GM23338 (cell line): ENCODE data around the gene SETD1A. TPM values are rescaled to one million over a fixed set of nuclear protein-coding genes. Genes with fewer than 3 reads are reported as not detected.

Experiments
- ATAC-seq: fragments of 200-7000 bp; cut with Tn5 transposase; 3 replicates; pipeline ENCODE4 v1.9.1; 2020
- DNase-seq: peaks from one replicate; pipeline ENCODE4 v3.0.0-alpha.2; 2015; ENCODE audit warnings: low spot score
- H2AFZ ChIP-seq: fragments of 200-600 bp; sonication (generic); 2 replicates; pipeline ENCODE4 v1.8.0; 2016; ENCODE audit warnings: antibody characterized with exemption, mild to moderate bottlenecking, moderate library complexity
- H3F3A ChIP-seq: fragments of 200-600 bp; sonication (generic); replicated peaks from 2 replicates; pipeline ENCODE4 v1.8.0; 2017; ENCODE audit warnings: antibody characterized with exemption, mixed run types, low read depth
- H3K27ac ChIP-seq: fragments of 200-600 bp; sonication (generic); 2 replicates; pipeline ENCODE4 v1.6.1; 2016; ENCODE audit warnings: low read depth
- H3K27me3 ChIP-seq: fragments of 200-600 bp; sonication (generic); 2 replicates; pipeline ENCODE4 v1.8.0; 2016; ENCODE audit warnings: mild to moderate bottlenecking, mixed run types, moderate library complexity; ENCODE audit not compliant: insufficient read depth
- H3K36me3 ChIP-seq: fragments of 200-600 bp; sonication (generic); 2 replicates; pipeline ENCODE4 v1.8.0; 2016; ENCODE audit warnings: mild to moderate bottlenecking; ENCODE audit not compliant: insufficient read depth
- H3K4me1 ChIP-seq: fragments of 200-600 bp; sonication (generic); 2 replicates; pipeline ENCODE4 v1.8.0; 2016; ENCODE audit warnings: mild to moderate bottlenecking, moderate library complexity; ENCODE audit not compliant: insufficient read depth
- H3K4me2 ChIP-seq: fragments of 200-600 bp; sonication (generic); 2 replicates; pipeline ENCODE4 v1.7.1; 2017; ENCODE audit warnings: mixed run types
- H3K4me3 ChIP-seq: fragments of 200-600 bp; sonication (generic); 2 replicates; pipeline ENCODE4 v1.6.1; 2016; ENCODE audit warnings: mixed run types
- H3K79me2 ChIP-seq: fragments of 200-600 bp; sonication (generic); replicated peaks from 2 replicates; pipeline ENCODE4 v1.8.0; 2017; ENCODE audit warnings: mild to moderate bottlenecking; ENCODE audit not compliant: insufficient read depth
- H3K9me2 ChIP-seq: fragments of 200-600 bp; sonication (generic); 2 replicates; pipeline ENCODE4 v1.8.0; 2017; ENCODE audit not compliant: insufficient read depth
- H4K20me1 ChIP-seq: fragments of 200-600 bp; sonication (generic); replicated peaks from 2 replicates; pipeline ENCODE4 v1.8.0; 2017; ENCODE audit warnings: mild to moderate bottlenecking; ENCODE audit not compliant: insufficient read depth
- H3K27ac Mint-ChIP-seq: 2 replicates; pipeline ENCODE4 v1.8.0; 2020; ENCODE audit warnings: inconsistent platforms, mild to moderate bottlenecking, moderate library complexity, mixed read lengths
- H3K27me3 Mint-ChIP-seq: 3 replicates; pipeline ENCODE4 v1.8.0; 2022; ENCODE audit warnings: low read depth, mild to moderate bottlenecking, moderate library complexity, mixed read lengths, inconsistent platforms; ENCODE audit not compliant: insufficient read depth, poor library complexity
- H3K36me3 Mint-ChIP-seq: 3 replicates; pipeline ENCODE4 v1.8.0; 2021; ENCODE audit warnings: low read depth, mild to moderate bottlenecking, inconsistent platforms, moderate library complexity, mixed read lengths
- H3K4me1 Mint-ChIP-seq: 3 replicates; pipeline ENCODE4 v1.8.0; 2020; ENCODE audit warnings: mild to moderate bottlenecking, inconsistent platforms, mixed read lengths
- H3K4me3 Mint-ChIP-seq: 3 replicates; pipeline ENCODE4 v1.8.0; 2021; ENCODE audit warnings: moderate library complexity, mild to moderate bottlenecking, inconsistent platforms, mixed read lengths
- H3K9me3 Mint-ChIP-seq: 3 replicates; pipeline ENCODE4 v1.8.0; 2020; ENCODE audit warnings: moderate library complexity, mild to moderate bottlenecking, inconsistent platforms, mixed read lengths
- CREB1 ChIP-seq: fragments of 250-450 bp; sonication (Bioruptor Pico); IDR thresholded peaks from 2 replicates; pipeline ENCODE4 v1.5.0; 2020; ENCODE audit warnings: low read depth, mild to moderate bottlenecking, moderate library complexity
- CTCF ChIP-seq, 2 experiments: fragments of 200-600 bp in 1 of 2; sonication (generic) in 1 of 2; conservative IDR thresholded peaks; 2 replicates each; pipeline versions ENCODE4 v1.5.1 to v1.6.1; 2016 to 2017; ENCODE audit warnings: antibody characterized with exemption in 2 of 2, low read depth in 2 of 2, mild to moderate bottlenecking in 2 of 2, moderate library complexity in 1 of 2
- EZH2 ChIP-seq: fragments of 200-600 bp; sonication (generic); IDR thresholded peaks from one replicate; pipeline ENCODE4 v1.8.0; 2017; ENCODE audit warnings: antibody characterized with exemption, mild to moderate bottlenecking, low read depth; ENCODE audit not compliant: unreplicated experiment
- EZH2phosphoT487 ChIP-seq: fragments of 200-600 bp; sonication (generic); IDR thresholded peaks from one replicate; pipeline ENCODE4 v1.8.1; 2018; ENCODE audit warnings: antibody characterized with exemption; ENCODE audit not compliant: unreplicated experiment
- JUNB ChIP-seq: IDR thresholded peaks from one replicate; pipeline ENCODE4 v1.6.1; 2016; ENCODE audit warnings: antibody characterized with exemption; ENCODE audit not compliant: unreplicated experiment
- NANOG ChIP-seq: IDR thresholded peaks from 2 replicates; pipeline ENCODE4 v1.6.1; 2016; ENCODE audit warnings: antibody characterized with exemption, borderline replicate concordance
- POLR2AphosphoS5 ChIP-seq: IDR thresholded peaks from 2 replicates; pipeline ENCODE4 v1.6.1; 2016; ENCODE audit warnings: antibody characterized with exemption, low read depth
- STAT1 ChIP-seq: IDR thresholded peaks from one replicate; pipeline ENCODE4 v1.6.1; 2016; ENCODE audit warnings: antibody characterized with exemption; ENCODE audit not compliant: unreplicated experiment
- ZNF114 ChIP-seq: fragments of 250-450 bp; sonication (Bioruptor Pico); IDR thresholded peaks from 2 replicates; pipeline ENCODE4 v1.5.0; 2020; ENCODE audit warnings: mild to moderate bottlenecking, moderate library complexity
- ZNF331 ChIP-seq: fragments of 250-450 bp; sonication (Bioruptor Pico); IDR thresholded peaks from 2 replicates; pipeline ENCODE4 v1.5.0; 2020; ENCODE audit warnings: low read depth, mild to moderate bottlenecking, moderate library complexity
- ZNF462 ChIP-seq: fragments of 250-450 bp; sonication (Bioruptor Pico); IDR thresholded peaks from 2 replicates; pipeline ENCODE4 v1.5.0; 2020; ENCODE audit warnings: mild to moderate bottlenecking, moderate library complexity
- polyA plus RNA-seq: library from polyadenylated mRNA; unstranded; fragments of >200 nt; fragmentation: Nextera tagmentation; extraction: Ambion mirVana; gene quantifications from 2 replicates; pipeline ENCODE4 v1.2.1, GENCODE V29; 2016
- total RNA-seq: library from RNA; depleted of rRNA; stranded (reverse); fragments of >200 nt; shearing (Covaris generic); gene quantifications from 2 replicates; pipeline ENCODE4 v1.2.3, GENCODE V29; 2014
- TF ChIP-seq, protein P1 (sequence below): IDR thresholded peaks from one replicate; pipeline ENCODE4 v1.6.1; 2018; ENCODE audit warnings: antibody characterized with exemption; ENCODE audit not compliant: unreplicated experiment
- TF ChIP-seq, protein P2 (sequence below): IDR thresholded peaks from 2 replicates; pipeline ENCODE4 v1.6.1; 2016; ENCODE audit warnings: antibody characterized with exemption

SETD1A gene
- total and polyA plus RNA-seq, 2 experiments from 2014 or later: 10.8 to 21.9 TPM

- Histone ChIP-seq H4K20me1 (no peaks in the 10 kb centered on the region; the same call in none of the 2 replicates), H3K4me1 (no peaks in the 10 kb centered on the region), H3K79me2 (no peaks in the 10 kb centered on the region), H3K9me2 (no peaks in the 10 kb centered on the region), H3K4me2 (no peak overlapping the region), H3F3A (no peaks in the 10 kb centered on the region), H3K27me3 (no peaks in the 10 kb centered on the region), H3K36me3 (peaks cover 46% of the 10 kb centered on the region), H3K27ac (no peak overlapping the region), H2AFZ (no peak overlapping the region), H3K4me3 (no peak overlapping the region)
- ATAC-seq: no peak
- H3K4me3 Mint-ChIP-seq: no peak overlapping the region
- no peaks in the 10 kb centered on the region; the same call in 2 of the 3 replicates for H3K4me1 Mint-ChIP-seq
- DNase-seq: no peak
- no peak overlapping the region for H3K27ac Mint-ChIP-seq
- peaks cover 12% of the 10 kb centered on the region for H3K27me3 Mint-ChIP-seq
- no peak for TF ChIP-seq ZNF114
- TF ChIP-seq EZH2: no peak
- TF ChIP-seq POLR2AphosphoS5: no peak
- TF ChIP-seq EZH2phosphoT487: no peak
- TF ChIP-seq JUNB: no peak
- TF ChIP-seq NANOG: no peak
- TF ChIP-seq CTCF (conservative IDR thresholded peaks at IDR 0.05; ENCODE audit: low read depth in 2 of 2): no peak
- no peak for TF ChIP-seq ZNF462 (CRISPR knock-in tag)
- TF ChIP-seq STAT1: no peak
- TF ChIP-seq, protein P1, sequence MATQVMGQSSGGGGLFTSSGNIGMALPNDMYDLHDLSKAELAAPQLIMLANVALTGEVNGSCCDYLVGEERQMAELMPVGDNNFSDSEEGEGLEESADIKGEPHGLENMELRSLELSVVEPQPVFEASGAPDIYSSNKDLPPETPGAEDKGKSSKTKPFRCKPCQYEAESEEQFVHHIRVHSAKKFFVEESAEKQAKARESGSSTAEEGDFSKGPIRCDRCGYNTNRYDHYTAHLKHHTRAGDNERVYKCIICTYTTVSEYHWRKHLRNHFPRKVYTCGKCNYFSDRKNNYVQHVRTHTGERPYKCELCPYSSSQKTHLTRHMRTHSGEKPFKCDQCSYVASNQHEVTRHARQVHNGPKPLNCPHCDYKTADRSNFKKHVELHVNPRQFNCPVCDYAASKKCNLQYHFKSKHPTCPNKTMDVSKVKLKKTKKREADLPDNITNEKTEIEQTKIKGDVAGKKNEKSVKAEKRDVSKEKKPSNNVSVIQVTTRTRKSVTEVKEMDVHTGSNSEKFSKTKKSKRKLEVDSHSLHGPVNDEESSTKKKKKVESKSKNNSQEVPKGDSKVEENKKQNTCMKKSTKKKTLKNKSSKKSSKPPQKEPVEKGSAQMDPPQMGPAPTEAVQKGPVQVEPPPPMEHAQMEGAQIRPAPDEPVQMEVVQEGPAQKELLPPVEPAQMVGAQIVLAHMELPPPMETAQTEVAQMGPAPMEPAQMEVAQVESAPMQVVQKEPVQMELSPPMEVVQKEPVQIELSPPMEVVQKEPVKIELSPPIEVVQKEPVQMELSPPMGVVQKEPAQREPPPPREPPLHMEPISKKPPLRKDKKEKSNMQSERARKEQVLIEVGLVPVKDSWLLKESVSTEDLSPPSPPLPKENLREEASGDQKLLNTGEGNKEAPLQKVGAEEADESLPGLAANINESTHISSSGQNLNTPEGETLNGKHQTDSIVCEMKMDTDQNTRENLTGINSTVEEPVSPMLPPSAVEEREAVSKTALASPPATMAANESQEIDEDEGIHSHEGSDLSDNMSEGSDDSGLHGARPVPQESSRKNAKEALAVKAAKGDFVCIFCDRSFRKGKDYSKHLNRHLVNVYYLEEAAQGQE: no peak
- TF ChIP-seq ZNF331 (CRISPR knock-in tag): no peak
- no peak for TF ChIP-seq CREB1 (CRISPR knock-in tag)
- TF ChIP-seq, protein P2, sequence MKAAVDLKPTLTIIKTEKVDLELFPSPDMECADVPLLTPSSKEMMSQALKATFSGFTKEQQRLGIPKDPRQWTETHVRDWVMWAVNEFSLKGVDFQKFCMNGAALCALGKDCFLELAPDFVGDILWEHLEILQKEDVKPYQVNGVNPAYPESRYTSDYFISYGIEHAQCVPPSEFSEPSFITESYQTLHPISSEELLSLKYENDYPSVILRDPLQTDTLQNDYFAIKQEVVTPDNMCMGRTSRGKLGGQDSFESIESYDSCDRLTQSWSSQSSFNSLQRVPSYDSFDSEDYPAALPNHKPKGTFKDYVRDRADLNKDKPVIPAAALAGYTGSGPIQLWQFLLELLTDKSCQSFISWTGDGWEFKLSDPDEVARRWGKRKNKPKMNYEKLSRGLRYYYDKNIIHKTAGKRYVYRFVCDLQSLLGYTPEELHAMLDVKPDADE: no peak
- peaks cover 88% of the 10 kb centered on the region for H3K36me3 Mint-ChIP-seq
- H3K9me3 Mint-ChIP-seq: no peaks in the 10 kb centered on the region
Observed at GRCh38 chr16:30969246-30969842, 11.8 kb downstream of the SETD1A start.
